HG03575 (cell line): ENCODE results near the gene CCL8.

Experiments
- ATAC-seq: cut with Tn5 transposase; IDR thresholded peaks from one replicate; pipeline ENCODE4 v1.9.1; 2021; ENCODE audit not compliant: unreplicated experiment, insufficient number of reproducible peaks, low FRiP score; ENCODE audit errors: extremely low read depth

CCL8 gene

DNA sequence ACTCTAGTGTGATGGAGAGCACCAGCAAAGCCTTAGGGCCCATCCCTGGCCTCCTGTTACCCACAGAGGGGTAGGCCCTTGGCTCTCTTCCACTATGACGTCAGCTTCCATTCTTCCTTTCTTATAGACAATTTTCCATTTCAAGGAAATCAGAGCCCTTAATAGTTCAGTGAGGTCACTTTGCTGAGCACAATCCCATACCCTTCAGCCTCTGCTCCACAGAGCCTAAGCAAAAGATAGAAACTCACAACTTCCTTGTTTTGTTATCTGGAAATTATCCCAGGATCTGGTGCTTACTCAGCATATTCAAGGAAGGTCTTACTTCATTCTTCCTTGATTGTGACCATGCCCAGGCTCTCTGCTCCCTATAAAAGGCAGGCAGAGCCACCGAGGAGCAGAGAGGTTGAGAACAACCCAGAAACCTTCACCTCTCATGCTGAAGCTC is at the start of gene CCL8:
Gene CCL8 (plus strand): TSS at position 397 of the 445 bp plus-strand sequence. CDS start 67 bp downstream, outside the sequence.
- ATAC-seq = no peak

DNA sequence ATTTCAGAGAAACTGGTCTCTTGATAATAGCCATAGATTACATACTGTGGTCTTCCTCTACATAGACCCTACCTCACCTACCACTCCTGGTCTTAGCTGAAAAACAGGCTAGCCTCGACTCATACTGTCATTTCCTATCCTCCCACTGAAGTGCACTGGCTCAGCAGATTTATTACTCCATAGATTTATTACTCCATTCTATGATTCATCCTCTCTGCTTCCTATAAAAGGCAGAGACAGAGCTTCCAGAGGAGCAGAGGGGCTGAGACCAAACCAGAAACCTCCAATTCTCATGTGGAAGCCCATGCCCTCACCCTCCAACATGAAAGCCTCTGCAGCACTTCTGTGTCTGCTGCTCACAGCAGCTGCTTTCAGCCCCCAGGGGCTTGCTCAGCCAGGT is 49.3 kb upstream of the CCL8 start, which contains the start of gene CCL7:
Gene CCL7 (plus strand): TSS at position 253 of the 400 bp plus-strand sequence. CDS start 70 bp downstream, at position 323.
- no peak for ATAC-seq

DNA sequence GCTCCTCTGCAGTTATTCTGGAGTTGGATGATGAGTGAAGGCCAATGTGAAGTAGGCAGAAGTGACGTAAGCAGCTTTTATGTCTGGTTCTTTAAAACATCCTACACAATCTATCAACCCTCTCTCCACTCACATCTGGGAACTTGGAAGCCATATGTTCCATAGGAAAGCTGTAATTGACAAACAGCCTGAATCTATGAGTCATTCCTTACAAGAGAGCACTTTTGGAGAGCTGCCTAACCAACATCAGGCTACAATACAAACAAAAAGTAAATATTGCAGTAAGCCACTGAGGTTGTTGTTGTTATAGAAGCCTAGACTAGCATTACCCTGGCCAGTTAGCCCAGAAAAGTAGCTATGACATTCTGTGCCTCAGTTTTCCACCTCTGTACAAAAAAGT is 43.4 kb upstream of the CCL8 start:
- ATAC-seq = no peak

GRCh38 chr17:34276826-34277225 is 42.4 kb upstream of the CCL8 start:
- no peak for ATAC-seq

DNA sequence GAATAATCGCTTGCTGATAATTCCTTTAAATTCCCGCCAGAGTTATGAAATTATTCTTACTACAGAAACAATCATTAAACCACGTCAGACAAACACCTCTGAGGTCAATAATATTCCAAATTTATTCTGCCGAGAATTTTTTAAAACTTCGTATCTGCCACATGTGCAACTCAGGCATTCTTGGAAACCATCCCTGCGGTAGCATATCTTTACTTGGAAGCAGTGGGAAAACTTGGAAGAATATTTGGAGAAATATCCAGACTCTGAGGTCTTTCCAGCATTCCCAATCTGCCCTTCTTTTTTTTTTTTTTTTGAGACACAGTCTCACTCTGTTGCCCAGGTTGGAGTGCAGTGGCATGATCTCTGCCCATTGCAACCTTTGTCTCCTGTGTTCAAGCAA is 35.7 kb upstream of the CCL8 start:
- no peak for ATAC-seq

DNA sequence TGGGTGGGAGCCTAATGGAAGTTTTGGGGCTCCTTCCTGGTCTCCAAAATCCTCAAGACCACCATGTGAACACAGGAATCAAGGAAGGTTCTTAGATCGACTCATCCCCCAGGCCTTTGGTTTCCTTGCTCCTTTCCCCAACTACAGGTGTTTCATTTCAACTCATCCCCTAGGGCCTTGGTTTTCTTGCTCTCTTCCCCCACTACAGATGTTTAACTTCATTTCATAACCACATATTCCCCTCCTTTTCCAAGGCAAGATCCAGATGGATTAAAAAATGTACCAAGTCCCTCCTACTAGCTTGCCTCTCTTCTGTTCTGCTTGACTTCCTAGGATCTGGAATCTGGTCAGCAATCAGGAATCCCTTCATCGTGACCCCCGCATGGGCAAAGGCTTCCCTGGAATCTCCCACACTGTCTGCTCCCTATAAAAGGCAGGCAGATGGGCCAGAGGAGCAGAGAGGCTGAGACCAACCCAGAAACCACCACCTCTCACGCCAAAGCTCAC is 33.9 kb upstream of the CCL8 start, which contains the start of gene CCL11:
Gene CCL11 (plus strand): TSS at position 457 of the 507 bp plus-strand sequence. CDS start 67 bp downstream, outside the sequence.
- no peak for ATAC-seq

DNA sequence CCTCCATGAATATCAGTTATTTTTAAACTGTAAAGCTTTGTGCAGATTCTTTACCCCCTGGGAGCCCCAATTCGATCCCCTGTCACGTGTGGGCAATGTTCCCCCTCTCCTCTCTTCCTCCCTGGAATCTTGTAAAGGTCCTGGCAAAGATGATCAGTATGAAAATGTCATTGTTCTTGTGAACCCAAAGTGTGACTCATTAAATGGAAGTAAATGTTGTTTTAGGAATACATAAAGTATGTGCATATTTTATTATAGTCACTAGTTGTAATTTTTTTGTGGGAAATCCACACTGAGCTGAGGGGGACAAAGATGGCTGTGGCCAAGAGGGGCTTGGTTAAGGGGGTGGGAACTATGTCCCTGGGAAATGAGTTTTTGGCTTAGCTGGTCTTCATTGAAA is 31.4 kb upstream of the CCL8 start:
- ATAC-seq = no peak

DNA sequence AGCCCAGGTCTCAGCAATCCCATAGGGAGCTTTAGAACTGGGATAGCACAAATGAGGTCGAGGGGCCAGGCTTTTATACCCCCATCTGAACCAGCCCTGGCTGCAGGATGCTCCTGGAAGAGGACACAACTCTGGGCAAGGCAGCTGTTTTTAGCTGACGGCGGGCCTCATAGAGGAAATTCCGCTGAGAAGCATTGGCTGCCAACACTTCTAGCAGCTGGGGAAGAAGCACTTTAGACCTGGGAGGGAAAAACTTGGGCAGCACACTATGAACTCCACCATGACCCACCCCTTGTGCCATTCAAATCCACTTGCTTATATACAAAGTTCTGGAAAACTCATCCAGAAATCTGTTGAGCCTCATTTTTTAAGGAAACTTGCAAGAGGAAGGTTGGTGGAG is 28.6 kb upstream of the CCL8 start:
- ATAC-seq = no peak

GRCh38 chr17:34291721-34292348 is 27.4 kb upstream of the CCL8 start:
- no peak for ATAC-seq

GRCh38 chr17:34299027-34299426 is 20.2 kb upstream of the CCL8 start:
- no peak for ATAC-seq

GRCh38 chr17:34299956-34300577 is 19.2 kb upstream of the CCL8 start:
- ATAC-seq = no peak

DNA sequence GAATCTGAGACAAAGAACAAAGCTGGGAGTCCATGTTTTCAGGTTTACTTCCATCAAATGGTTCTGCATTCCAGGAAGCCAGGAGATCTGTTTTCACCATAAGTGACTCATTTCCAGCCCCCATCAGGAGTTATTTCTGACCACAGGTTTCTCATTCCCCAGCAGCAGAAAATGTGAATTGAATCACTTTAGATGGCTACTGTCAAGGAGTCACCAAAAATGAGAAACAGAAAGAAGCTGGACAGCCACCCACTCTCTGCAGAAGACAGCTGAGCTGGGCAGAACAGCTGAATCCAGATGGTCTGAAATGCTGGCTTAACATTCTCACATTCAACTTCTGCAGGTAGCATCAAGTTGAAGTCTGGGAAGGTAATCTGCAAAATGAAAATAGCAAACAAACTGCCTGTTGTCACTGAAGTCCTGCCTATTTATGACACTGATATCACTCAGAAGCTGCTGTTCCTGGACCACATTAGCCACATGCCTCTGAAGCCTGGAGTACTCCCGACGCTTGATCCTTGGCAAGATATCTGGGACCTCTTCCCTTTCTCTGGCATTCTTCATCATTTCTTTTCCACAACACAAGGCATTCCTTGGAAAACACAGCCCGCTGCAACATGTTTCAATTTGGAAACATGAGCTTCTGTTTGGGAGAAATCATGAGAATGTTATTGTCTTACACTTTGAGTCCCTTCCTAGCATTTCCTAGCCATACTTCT is 18.4 kb upstream of the CCL8 start:
- no peak for ATAC-seq

- no peak for ATAC-seq
Observed at GRCh38 chr17:34301986-34302385, 17.2 kb upstream of the CCL8 start.

DNA sequence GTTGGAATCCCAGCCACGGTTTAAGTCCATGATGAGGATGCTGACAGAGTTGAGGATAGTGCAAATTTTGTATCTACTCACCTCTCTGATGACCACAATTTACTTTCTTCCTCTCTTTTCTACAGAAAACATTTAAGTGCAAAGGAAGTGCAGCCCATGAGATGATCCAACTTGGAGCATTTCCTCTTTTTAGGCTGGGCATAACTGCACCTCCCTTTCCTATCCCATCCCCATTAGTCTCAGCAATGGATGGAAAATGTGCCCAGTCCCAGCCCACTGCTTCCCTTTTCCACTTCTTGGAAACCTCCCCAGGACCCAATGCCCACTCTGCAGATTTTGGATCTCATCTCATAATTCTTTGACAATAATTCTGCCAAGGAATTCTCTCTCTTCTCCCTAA is 16.6 kb upstream of the CCL8 start:
- no peak for ATAC-seq

DNA sequence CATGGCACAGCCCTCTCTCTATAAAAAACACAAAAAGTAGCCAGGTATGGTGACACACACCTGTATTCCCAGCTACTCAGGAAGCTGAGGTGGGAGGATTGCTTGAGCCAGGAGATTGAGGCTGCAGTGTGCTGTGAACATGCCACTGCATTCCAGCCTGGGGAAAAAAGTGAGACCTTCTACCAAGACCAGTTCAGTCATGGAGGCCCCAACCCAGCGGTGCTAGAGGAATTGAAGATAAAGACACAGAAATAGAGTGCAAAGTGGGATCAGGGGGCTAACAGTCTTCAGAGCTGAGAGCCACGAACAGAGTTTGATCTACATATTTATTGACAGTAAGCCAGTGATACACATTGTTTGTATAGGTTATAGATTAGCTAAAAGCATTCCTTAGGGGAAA is 15.6 kb upstream of the CCL8 start:
- no peak for ATAC-seq

DNA sequence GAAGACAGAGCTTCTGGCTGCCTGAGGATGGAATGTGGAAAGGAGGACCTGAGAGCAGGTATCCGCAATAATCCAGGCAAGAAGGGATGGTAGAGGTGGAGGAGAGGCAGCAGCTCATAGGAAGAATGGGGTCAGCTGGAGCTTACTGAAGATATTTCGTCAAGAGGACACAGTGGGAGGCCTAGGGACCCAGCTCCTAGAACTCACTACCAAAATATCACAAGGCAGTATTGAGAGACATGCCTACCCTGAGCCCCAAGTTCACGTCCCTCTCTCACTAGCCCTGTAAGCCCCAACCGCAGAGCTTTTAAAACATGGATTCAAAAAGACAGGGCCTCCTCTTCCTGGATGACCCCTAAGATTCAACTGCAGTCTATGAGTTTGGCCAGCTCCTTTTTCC is 14.2 kb upstream of the CCL8 start:
- ATAC-seq = no peak

DNA sequence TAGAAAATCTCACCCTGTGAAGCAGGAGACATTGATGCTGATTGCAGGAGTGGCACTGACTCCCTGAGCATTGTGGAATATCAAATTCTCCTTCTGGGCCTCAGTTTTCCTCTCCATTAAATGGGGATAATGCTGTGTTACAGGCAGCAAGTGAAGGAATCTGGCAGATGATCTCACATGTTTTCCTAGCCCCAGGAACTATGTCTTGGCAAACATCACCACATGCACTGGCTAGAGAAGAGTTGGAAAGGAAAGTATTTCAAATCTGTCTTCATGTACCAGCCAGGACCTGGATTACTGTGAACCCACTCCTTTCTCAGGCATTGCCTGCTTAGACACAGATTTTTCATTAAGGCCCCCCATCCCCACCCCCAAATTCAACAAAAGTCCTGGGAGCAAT is 13.6 kb upstream of the CCL8 start:
- ATAC-seq = no peak

DNA sequence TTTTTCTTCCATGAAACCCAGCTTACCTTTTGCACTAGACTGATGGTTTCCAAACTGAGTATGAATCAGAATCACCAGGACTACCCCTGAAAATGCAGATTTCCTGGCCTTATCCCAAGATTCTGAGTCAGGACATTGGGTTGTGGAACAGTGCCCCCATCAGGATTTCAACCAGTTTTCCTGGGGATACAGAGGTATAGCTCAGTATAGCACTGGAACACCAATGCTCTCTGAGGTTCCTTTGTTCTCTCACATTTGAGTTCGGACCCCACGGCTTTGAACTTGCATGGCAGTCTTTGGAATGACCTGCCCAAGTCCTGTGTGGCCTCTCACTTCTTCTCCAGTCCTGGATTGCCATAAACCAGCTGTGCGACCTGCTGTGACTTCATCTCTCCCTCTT is 12.8 kb upstream of the CCL8 start:
- no peak for ATAC-seq

DNA sequence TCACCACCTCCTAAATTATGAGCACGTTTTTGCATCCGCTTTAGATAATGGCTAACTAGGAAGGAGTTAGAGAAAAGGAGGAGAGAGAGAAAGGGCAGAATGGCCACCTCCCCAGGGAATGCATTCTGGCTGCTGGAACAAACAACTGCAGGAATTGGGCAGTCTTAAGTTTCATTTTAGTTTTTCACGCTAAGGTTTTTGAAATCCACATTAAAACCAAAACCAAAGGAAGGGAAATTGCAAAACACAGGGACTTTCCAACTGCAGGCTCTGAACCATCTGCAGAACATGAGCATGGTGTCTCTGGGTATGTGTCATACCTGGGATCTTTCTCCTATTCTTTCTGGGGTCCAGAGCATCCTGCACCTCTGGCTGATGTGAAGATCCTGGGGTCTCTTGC is 12.1 kb upstream of the CCL8 start:
- ATAC-seq = no peak

- ATAC-seq = no peak
Observed at GRCh38 chr17:34308371-34308770, 10.9 kb upstream of the CCL8 start.
